Right renal pelvis (tissue), 4 donors: Measurements from ENCODE around the gene HMGCLL1. TPM values are rescaled to one million over a fixed set of nuclear protein-coding genes. Genes with fewer than 3 reads are reported as not detected.

ENCODE experiments used
- DNase-seq, 4 donors: peaks; one replicate each; pipeline ENCODE4 v3.0.0-alpha.2; 2013; ENCODE audit warnings: low read depth in 4 of 4, low spot score in 3 of 4, missing footprints in 1 of 4
- polyA plus RNA-seq, 4 donors: library from polyadenylated mRNA; unstranded; fragments of 120-200 nt; gene quantifications; one replicate each; pipeline ENCODE4 v1.2.1, GENCODE V29; 2013; ENCODE audit not compliant: insufficient read length in 4 of 4

The HMGCLL1 gene
- polyA plus RNA-seq, 4 donors, result 2.3 to 3.8 (median 3.1) TPM

- peak in 1 of 4 donors; percentile 14 for DNase-seq
Measured at GRCh38 chr6:55536391-55536956, 42.5 kb downstream of the HMGCLL1 start.

GRCh38 chr6:55531496-55531895 lies 47.5 kb downstream of the HMGCLL1 start:
- DNase-seq, result no peak

GRCh38 chr6:55530931-55531330 lies 48.1 kb downstream of the HMGCLL1 start:
- DNase-seq, result no peak

- DNase-seq, result no peak
Measured at GRCh38 chr6:55528624-55529023, 50.4 kb downstream of the HMGCLL1 start.

GRCh38 chr6:55524441-55524840 lies 54.6 kb downstream of the HMGCLL1 start:
- no peak for DNase-seq

- no peak for DNase-seq
Measured at GRCh38 chr6:55518529-55519060, 60.4 kb downstream of the HMGCLL1 start.

GRCh38 chr6:55516736-55517135 lies 62.3 kb downstream of the HMGCLL1 start:
- no peak for DNase-seq

GRCh38 chr6:55512904-55513303 lies 66.1 kb downstream of the HMGCLL1 start:
- DNase-seq, result no peak

- no peak for DNase-seq
Measured at GRCh38 chr6:55511122-55511800, 67.7 kb downstream of the HMGCLL1 start.

- no peak for DNase-seq
Measured at GRCh38 chr6:55499591-55499990, 79.4 kb downstream of the HMGCLL1 start.

GRCh38 chr6:55497694-55498093 lies 81.3 kb downstream of the HMGCLL1 start:
- no peak for DNase-seq

GRCh38 chr6:55496201-55496600 lies 82.8 kb downstream of the HMGCLL1 start:
- no peak for DNase-seq

- DNase-seq, result no peak
Measured at GRCh38 chr6:55495277-55495676, 83.7 kb downstream of the HMGCLL1 start.

- no peak for DNase-seq
Measured at GRCh38 chr6:55494411-55494810, 84.6 kb downstream of the HMGCLL1 start.

GRCh38 chr6:55492259-55492658 lies 86.7 kb downstream of the HMGCLL1 start:
- no peak for DNase-seq

GRCh38 chr6:55490871-55491270 lies 88.1 kb downstream of the HMGCLL1 start:
- DNase-seq, result no peak

- no peak for DNase-seq
Measured at GRCh38 chr6:55474382-55474781, 104.6 kb downstream of the HMGCLL1 start.

GRCh38 chr6:55473722-55474121 lies 105.3 kb downstream of the HMGCLL1 start:
- no peak for DNase-seq

- DNase-seq, result peak in 1 of 4 donors; percentile 2
Measured at GRCh38 chr6:55469951-55470366, 109.0 kb downstream of the HMGCLL1 start.

GRCh38 chr6:55456016-55456415 lies 123.0 kb downstream of the HMGCLL1 start:
- no peak for DNase-seq

GRCh38 chr6:55450005-55450404 lies 129.0 kb downstream of the HMGCLL1 start:
- no peak for DNase-seq

- DNase-seq, result no peak
Measured at GRCh38 chr6:55449225-55449624, 129.8 kb downstream of the HMGCLL1 start.
